HepG2 (cell line): Measurements from ENCODE around the gene TUBGCP6. TPM values are rescaled to one million over a fixed set of nuclear protein-coding genes. Genes with fewer than 3 reads are reported as not detected.

ENCODE experiments used
- ATAC-seq: fragments of 200-7000 bp; cut with Tn5 transposase; 3 replicates; pipeline ENCODE4 v1.9.1; 2020; ENCODE audit warnings: mild to moderate bottlenecking, moderate library complexity
- BruUV-seq: library from RNA; stranded (reverse); fragments of 400-500 nt; replicated peaks from 2 replicates; lab custom pipeline; 2021; lab: Mats Ljungman, UMichigan
- CTCF ChIA-PET: fragments of 300-600 bp; formaldehyde crosslinking; extraction: SDS; loops from one replicate; lab custom pipeline; 2021; ENCODE audit warnings: low total read pairs, inconsistent platforms, low intra/inter-chr PET ratio; lab: Yijun Ruan, JAX
- POLR2A ChIA-PET: fragments of 350-600 bp; sonication (Branson Sonifier 250); formaldehyde crosslinking; loops from one replicate; lab custom pipeline; 2020; ENCODE audit warnings: antibody characterized with exemption, inconsistent platforms; lab: Yijun Ruan, JAX
- DNase-seq: peaks from one replicate; pipeline ENCODE4 v3.0.0-alpha.2; 2015; ENCODE audit warnings: low spot score
- FAIRE-seq: peaks from 3 replicates; lab custom pipeline; 2011; peaks lifted over from hg19 to GRCh38; lab: Jason Lieb, UNC
- H2AFZ ChIP-seq: one replicate; pipeline ENCODE4 v1.6.1; 2011; ENCODE audit warnings: low read length, inconsistent platforms
- H3K27ac ChIP-seq: fragments of 300-600 bp; 3 replicates; pipeline ENCODE4 v1.8.0; 2011; ENCODE audit warnings: mixed run types, mild to moderate bottlenecking, mixed read lengths, low read length, inconsistent platforms; ENCODE audit not compliant: insufficient read depth; ENCODE audit errors: extremely low read length
- H3K27me3 ChIP-seq, 2 experiments: fragments of 200-600 bp in 1 of 2; 2 replicates in 1 of 2; 3 replicates in 1 of 2; pipeline versions ENCODE4 v1.6.0 to v1.8.0; 2011; ENCODE audit warnings: low read length in 2 of 2, mild to moderate bottlenecking in 2 of 2, moderate library complexity in 2 of 2, inconsistent platforms in 1 of 2; ENCODE audit not compliant: insufficient read depth in 2 of 2, control insufficient read depth in 1 of 2
- H3K36me3 ChIP-seq, 2 experiments: fragments of 200-600 bp in 1 of 2; replicated peaks in 1 of 2; 2 replicates in 1 of 2; 3 replicates in 1 of 2; pipeline versions ENCODE4 v1.5.1 to v1.8.0; 2011; ENCODE audit warnings: low read length in 2 of 2, inconsistent platforms in 1 of 2; ENCODE audit not compliant: insufficient read depth in 2 of 2, control insufficient read depth in 1 of 2
- H3K4me1 ChIP-seq: 2 replicates; pipeline ENCODE4 v1.5.1; 2012; ENCODE audit warnings: low read length, inconsistent platforms; ENCODE audit not compliant: insufficient read depth
- H3K4me2 ChIP-seq: 2 replicates; pipeline ENCODE4 v1.6.0; 2011; ENCODE audit warnings: low read depth, low read length, inconsistent platforms
- H3K4me3 ChIP-seq, 3 experiments: fragments of 200-600 bp in 1 of 3; sonication (generic), shearing (Covaris generic) in 1 of 3; replicated peaks in 1 of 3; 2 replicates each; pipeline ENCODE4 v1.5.1; 2011 to 2016; ENCODE audit warnings: low read length in 3 of 3, inconsistent platforms in 2 of 3, low read depth in 2 of 3, mild to moderate bottlenecking in 2 of 3, control low read depth in 1 of 3, mixed read lengths in 1 of 3; ENCODE audit not compliant: insufficient read depth in 1 of 3
- H3K79me2 ChIP-seq: one replicate; pipeline ENCODE4 v1.6.1; 2011; ENCODE audit warnings: low read length, inconsistent platforms; ENCODE audit not compliant: insufficient read depth
- H3K9ac ChIP-seq: 2 replicates; pipeline ENCODE4 v1.6.0; 2011; ENCODE audit warnings: mild to moderate bottlenecking, low read depth, low read length, inconsistent platforms; ENCODE audit not compliant: insufficient read depth
- H3K9me3 ChIP-seq: 2 replicates; pipeline ENCODE4 v1.5.1; 2012; ENCODE audit warnings: mild to moderate bottlenecking, low read length
- H4K20me1 ChIP-seq: 2 replicates; pipeline ENCODE4 v1.6.0; 2011; ENCODE audit warnings: inconsistent platforms, mild to moderate bottlenecking, low read length, moderate library complexity; ENCODE audit not compliant: insufficient read depth
- ATAD3A ChIP-seq: sonication (generic); formaldehyde crosslinking; IDR thresholded peaks from 2 replicates; pipeline ENCODE4 v1.4.0; 2020; ENCODE audit warnings: missing genetic modification reagents
- ESRRA ChIP-seq: sonication (generic); formaldehyde crosslinking; IDR thresholded peaks from 2 replicates; pipeline ENCODE4 v1.5.1; 2020; ENCODE audit warnings: mild to moderate bottlenecking, low read depth, missing genetic modification reagents
- MAFF ChIP-seq: IDR thresholded peaks from 2 replicates; pipeline ENCODE4 v1.6.1; 2011; ENCODE audit warnings: low read depth, low read length, improper control_type of control experiment
- MAFK ChIP-seq, 2 experiments: IDR thresholded peaks in 1 of 2; conservative IDR thresholded peaks in 1 of 2; 2 replicates each; pipeline ENCODE4 v1.6.1; 2011; ENCODE audit warnings: improper control_type of control experiment in 2 of 2, low read length in 2 of 2
- PCBP2 ChIP-seq: fragments of 200-400 bp; formaldehyde crosslinking; optimal IDR thresholded peaks from 2 replicates; pipeline ENCODE3; 2018; ENCODE audit warnings: low read length, low read depth; ENCODE audit not compliant: poor library complexity, severe bottlenecking
- WIZ ChIP-seq: sonication (generic); formaldehyde crosslinking; IDR thresholded peaks from 2 replicates; pipeline ENCODE4 v1.5.1; 2020; ENCODE audit warnings: mild to moderate bottlenecking, missing genetic modification reagents
- ZNF253 ChIP-seq: sonication (generic); formaldehyde crosslinking; IDR thresholded peaks from 2 replicates; pipeline ENCODE4 v1.8.0; 2022; ENCODE audit warnings: mild to moderate bottlenecking, missing genetic modification reagents, borderline replicate concordance
- WGBS: methylation state at CpG from one replicate; pipeline ENCODE4 v1.1.6; 2017; ENCODE audit warnings: low lambda C conversion rate; 5-methylcytosine and 5-hydroxymethylcytosine counted together
- in situ Hi-C: cut with HindIII; loops from 2 replicates; pipeline ENCODE4 v1.10.0; 2017; ENCODE audit warnings: low pct_unique_long_range_greater_than_20kb; ENCODE audit not compliant: extremely low pct_ligation_motif_present
- intact Hi-C: fragments of 100-400 bp; cut with micrococcal nuclease; formaldehyde crosslinking; loops from one replicate; pipeline ENCODE4 v1.10.0; 2022; ENCODE audit not compliant: unreplicated experiment
- polyA plus RNA-seq, 8 experiments: library from polyadenylated mRNA; depleted of rRNA in 3 of 8; stranded (reverse) in 7 of 8; unstranded in 1 of 8; fragments of >200 nt; fragmentation: Illumina TruSeq in 4 of 8; extraction: Trizol in 4 of 8; gene quantifications; 2 replicates each; pipeline versions ENCODE4 v1.2.1 to v1.2.3, GENCODE V29; 2011 to 2016; ENCODE audit warnings: low read depth in 4 of 8, missing spikeins in 1 of 8, mixed read lengths in 1 of 8; ENCODE audit not compliant: insufficient read depth in 1 of 8
- total RNA-seq, 5 experiments: library from RNA; depleted of rRNA; stranded (reverse); fragments of >200 nt; fragmentation: Illumina TruSeq; extraction: Trizol; gene quantifications; 2 replicates each; pipeline ENCODE4 v1.2.3, GENCODE V29; 2016; ENCODE audit warnings: low read depth in 1 of 5

Gene TUBGCP6
- total and polyA plus RNA-seq, 2 of the 13 experiments (the other 11 are each of a cell fraction or from before 2014, with no cell fraction given), result 14.6 to 15.7 TPM

GRCh38 chr22:50259302-50259701, 14.5 kb upstream of the TUBGCP6 start:
- in situ Hi-C loops (no loop called here), intact Hi-C loops (no loop called here)
- FAIRE-seq, result no peak
- Histone ChIP-seq H3K4me3 (no peak overlapping the region), H3K36me3 (peaks cover 3% of the 10 kb centered on the region in 2 experiments; a peak in 1 of 5 replicates), H3K4me1 (peaks cover 43% of the 10 kb centered on the region), H3K4me2 (no peak overlapping the region), H3K27ac (no peak overlapping the region), H3K9ac (no peak overlapping the region), H4K20me1 (no peaks in the 10 kb centered on the region), H3K79me2 (no peaks in the 10 kb centered on the region), H3K27me3 (peaks cover 8 to 16% of the 10 kb centered on the region in 2 experiments; a peak in 4 of 5 replicates), H2AFZ (no peak overlapping the region), H3K9me3 (no peaks in the 10 kb centered on the region)
- BruUV-seq, result no TSS peak
- CTCF ChIA-PET, result no interaction called here
- POLR2A ChIA-PET, result interaction anchor here (1.1 kb wide), 1 partner anchor 8 kb away, joined by 3 read pairs; the partner anchor contains the start of gene HDAC10
- no peak for TF ChIP-seq ZNF253 (CRISPR knock-in tag)
- no peak for TF ChIP-seq ATAD3A (CRISPR knock-in tag)
- no peak for TF ChIP-seq WIZ (CRISPR knock-in tag)
- TF ChIP-seq PCBP2, result no peak
- DNase-seq, result no peak
- no peak for ATAC-seq
- 95% methylated on average over 14 of the region's 15 CpGs for WGBS

GRCh38 chr22:50258361-50259292, 13.8 kb upstream of the TUBGCP6 start:
- FAIRE-seq (no peak), ATAC-seq (no peak), DNase-seq (no peak)
- Histone ChIP-seq H3K9me3 (no peaks in the 10 kb centered on the region), H3K4me3 (no peak overlapping the region), H3K79me2 (no peaks in the 10 kb centered on the region), H4K20me1 (no peaks in the 10 kb centered on the region), H3K27me3 (peaks cover 5 to 12% of the 10 kb centered on the region in 2 experiments; a peak in 3 of 5 replicates), H3K9ac (no peak overlapping the region), H2AFZ (no peak overlapping the region), H3K27ac (no peak overlapping the region), H3K4me1 (peaks cover 42% of the 10 kb centered on the region), H3K4me2 (no peak overlapping the region), H3K36me3 (peaks cover 3% of the 10 kb centered on the region in 2 experiments; a peak in 1 of 5 replicates)
- BruUV-seq, result no TSS peak
- in situ Hi-C loops, result no loop called here
- 94% methylated on average over 24 of the region's 24 CpGs for WGBS
- POLR2A ChIA-PET, result interaction anchor here (1.1 kb wide), 1 partner anchor 7 kb away, joined by 3 read pairs; the partner anchor contains the start of gene HDAC10
- TF ChIP-seq MAFF, result peak; percentile 88
- no peak for TF ChIP-seq ESRRA
- TF ChIP-seq MAFK (conservative IDR thresholded peaks at IDR 0.05 in 1 of 2, IDR thresholded peaks at IDR 0.05 in 1 of 2; ENCODE audit: low read length in 2 of 2), result peak; percentile 93 to 94
- CTCF ChIA-PET, result no interaction called here
- intact Hi-C loops, result no loop called here
